Dedifferentiated amniotic fluid mesenchymal stem cell (primary cell): ENCODE data around the gene DEPDC4.
A peak's percentile ranks its signal among the peaks of the same experiment; 100 is the strongest.
"Not testable (repeated sequence)": the region's sequence is repeated elsewhere in the genome, so short reads cannot be mapped to it uniquely, and the experiment has no call there.

Experiments
- DNase-seq: peaks from one replicate; pipeline ENCODE4 v3.0.0-alpha.2; 2016; ENCODE audit errors: extremely low spot score

Gene DEPDC4

GRCh38 chr12:100266835-100267602 is at the start of gene DEPDC4, which contains the start of gene SCYL2:
TSS of gene DEPDC4 (minus strand) at chr12:100267079. CDS start at chr12:100267076, 3 bp downstream.
TSS of gene SCYL2 (plus strand) at chr12:100267177. CDS start at chr12:100282971, 15,794 bp downstream.
- DNase-seq = peak; percentile 97

GRCh38 chr12:100311317-100311716 is 44.4 kb upstream of the DEPDC4 start:
- DNase-seq = no peak

- DNase-seq = not testable (repeated sequence)
These were observed 41.3 kb upstream of the DEPDC4 start for GRCh38 chr12:100308138-100308537.

- DNase-seq = not testable (repeated sequence)
These were observed 37.5 kb upstream of the DEPDC4 start for GRCh38 chr12:100304334-100304733.

- no peak for DNase-seq
These were observed 37.0 kb upstream of the DEPDC4 start for GRCh38 chr12:100303831-100304230.

GRCh38 chr12:100302081-100302480 is 35.2 kb upstream of the DEPDC4 start:
- DNase-seq = no peak

- no peak for DNase-seq
These were observed 29.1 kb upstream of the DEPDC4 start for GRCh38 chr12:100295764-100296555.

- not testable (repeated sequence) for DNase-seq
These were observed 27.5 kb upstream of the DEPDC4 start for GRCh38 chr12:100294366-100294765.

GRCh38 chr12:100293017-100293416 is 26.1 kb upstream of the DEPDC4 start:
- DNase-seq = no peak

GRCh38 chr12:100290016-100290415 is 23.1 kb upstream of the DEPDC4 start:
- DNase-seq = no peak

GRCh38 chr12:100289038-100289437 is 22.2 kb upstream of the DEPDC4 start:
- no peak for DNase-seq

GRCh38 chr12:100284556-100284955 is 17.7 kb upstream of the DEPDC4 start:
- DNase-seq = not testable (repeated sequence)

GRCh38 chr12:100279607-100280244 is 12.8 kb upstream of the DEPDC4 start:
- DNase-seq = peak; percentile 11

GRCh38 chr12:100279159-100279558 is 12.3 kb upstream of the DEPDC4 start:
- no peak for DNase-seq

- DNase-seq = no peak
These were observed 7.4 kb upstream of the DEPDC4 start for GRCh38 chr12:100274291-100274690.

- no peak for DNase-seq
These were observed 6.9 kb upstream of the DEPDC4 start for GRCh38 chr12:100273782-100274181.

- DNase-seq = no peak
These were observed 2.1 kb upstream of the DEPDC4 start for GRCh38 chr12:100268835-100269564.

GRCh38 chr12:100267603-100268281 is 863 bp upstream of the DEPDC4 start:
- peak; percentile 22 for DNase-seq

GRCh38 chr12:100266585-100266834 is 369 bp downstream of the DEPDC4 start:
- DNase-seq = peak; percentile 68

- no peak for DNase-seq
These were observed 921 bp downstream of the DEPDC4 start for GRCh38 chr12:100265732-100266584.
